Brain microvascular endothelial cell (primary cell): ENCODE measurements around the gene TBC1D12.
"Not testable (repeated sequence)": the region's sequence is repeated elsewhere in the genome, so short reads cannot be mapped to it uniquely, and the experiment has no call there.

Experiments
- DNase-seq: peaks from one replicate; pipeline ENCODE4 v3.0.0-alpha.2; 2020
- H3K27ac ChIP-seq: fragments of 250-450 bp; sonication (Bioruptor Pico); 2 replicates; pipeline ENCODE4 v1.5.1; 2020; ENCODE audit warnings: mild to moderate bottlenecking, moderate library complexity
- H3K27me3 ChIP-seq: fragments of 250-450 bp; sonication (Bioruptor Pico); replicated peaks from 2 replicates; pipeline ENCODE4 v1.5.1; 2020; ENCODE audit warnings: mild to moderate bottlenecking
- H3K36me3 ChIP-seq: fragments of 250-450 bp; sonication (Bioruptor Pico); replicated peaks from 2 replicates; pipeline ENCODE4 v1.5.1; 2020; ENCODE audit warnings: mild to moderate bottlenecking
- H3K4me3 ChIP-seq: 2 replicates; pipeline ENCODE4 v1.5.1; 2011; ENCODE audit warnings: low read depth, mild to moderate bottlenecking, control low read depth, low read length, moderate library complexity
- CTCF ChIP-seq: IDR thresholded peaks from 2 replicates; pipeline ENCODE4 v1.5.1; 2011; ENCODE audit warnings: low read depth, mild to moderate bottlenecking, moderate library complexity, low read length, control low read depth, inconsistent platforms; ENCODE audit errors: missing control alignments
- in situ Hi-C: cut with HindIII; loops from 2 replicates; pipeline ENCODE4 v1.10.0; 2017; ENCODE audit warnings: low sequenced_read_pairs, low pct_ligation_motif_present

The TBC1D12 gene

GRCh38 chr10:94496646-94497045 lies 94.3 kb downstream of the TBC1D12 start:
- Histone ChIP-seq H3K27ac (no peak overlapping the region), H3K36me3 (no peaks in the 10 kb centered on the region), H3K4me3 (no peak overlapping the region), H3K27me3 (no peaks in the 10 kb centered on the region)
- no peak for DNase-seq
- in situ Hi-C loops = no loop called here
- TF ChIP-seq CTCF = no peak

GRCh38 chr10:94500063-94500462 lies 97.7 kb downstream of the TBC1D12 start:
- no peaks in the 10 kb centered on the region for H3K36me3 ChIP-seq
- DNase-seq = peak; percentile 32
- H3K27ac ChIP-seq = no peak overlapping the region
- H3K4me3 ChIP-seq = no peak overlapping the region
- in situ Hi-C loops = no loop called here
- no peaks in the 10 kb centered on the region for H3K27me3 ChIP-seq
- TF ChIP-seq CTCF = peak; percentile 79

GRCh38 chr10:94521276-94522250 lies 119.2 kb downstream of the TBC1D12 start:
- no peak for DNase-seq
- in situ Hi-C loops = no loop called here
- no peaks in the 10 kb centered on the region for H3K36me3 ChIP-seq
- no peak overlapping the region for H3K27ac ChIP-seq
- H3K27me3 ChIP-seq = no peaks in the 10 kb centered on the region
- no peak overlapping the region for H3K4me3 ChIP-seq
- TF ChIP-seq CTCF = no peak

DNA sequence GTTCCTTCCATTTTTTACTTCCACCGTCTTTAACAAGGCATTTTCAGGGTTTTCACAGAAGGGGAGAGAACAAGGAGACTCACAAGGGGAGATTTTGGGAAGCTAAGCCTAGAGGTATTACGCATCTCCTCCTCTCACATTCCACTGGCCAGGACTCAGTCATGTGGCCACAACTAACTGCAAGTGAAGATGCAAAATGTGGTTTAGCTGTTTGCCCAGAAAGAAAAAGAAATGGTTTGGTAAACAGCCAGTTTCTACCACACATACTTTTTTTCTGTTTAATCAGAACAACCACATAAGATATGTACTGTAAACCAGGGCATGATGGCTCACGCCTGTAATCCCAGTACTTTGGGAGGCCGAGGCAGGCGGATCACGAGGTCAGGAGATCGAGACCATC lies 121.8 kb downstream of the TBC1D12 start:
- DNase-seq = no peak
- Histone ChIP-seq H3K4me3 (no peak overlapping the region), H3K27me3 (no peaks in the 10 kb centered on the region), H3K27ac (no peak overlapping the region), H3K36me3 (no peaks in the 10 kb centered on the region)
- no peak for TF ChIP-seq CTCF
- in situ Hi-C loops = no loop called here

DNA sequence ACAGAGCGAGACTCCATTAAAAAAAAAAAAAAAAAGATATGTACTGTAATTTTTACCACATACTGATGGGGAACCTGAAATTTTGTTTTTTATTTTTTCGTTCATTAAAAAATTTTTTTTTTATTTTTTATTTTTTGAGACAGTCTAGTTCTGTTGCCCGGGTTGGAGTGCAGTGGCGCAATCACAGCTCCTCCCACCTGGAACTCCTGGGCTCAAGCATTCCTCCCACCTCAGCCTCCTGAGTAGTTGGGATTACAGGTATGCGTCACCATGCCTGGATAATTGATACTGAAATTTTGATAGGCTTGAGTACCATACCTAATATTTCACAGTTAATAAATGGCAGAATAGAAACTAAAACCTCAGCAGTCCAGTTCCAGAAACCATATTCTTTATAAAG lies 122.4 kb downstream of the TBC1D12 start:
- in situ Hi-C loops = no loop called here
- no peak for TF ChIP-seq CTCF
- Histone ChIP-seq H3K27me3 (no peaks in the 10 kb centered on the region), H3K36me3 (no peaks in the 10 kb centered on the region), H3K27ac (no peak overlapping the region), H3K4me3 (no peak overlapping the region)
- no peak for DNase-seq

DNA sequence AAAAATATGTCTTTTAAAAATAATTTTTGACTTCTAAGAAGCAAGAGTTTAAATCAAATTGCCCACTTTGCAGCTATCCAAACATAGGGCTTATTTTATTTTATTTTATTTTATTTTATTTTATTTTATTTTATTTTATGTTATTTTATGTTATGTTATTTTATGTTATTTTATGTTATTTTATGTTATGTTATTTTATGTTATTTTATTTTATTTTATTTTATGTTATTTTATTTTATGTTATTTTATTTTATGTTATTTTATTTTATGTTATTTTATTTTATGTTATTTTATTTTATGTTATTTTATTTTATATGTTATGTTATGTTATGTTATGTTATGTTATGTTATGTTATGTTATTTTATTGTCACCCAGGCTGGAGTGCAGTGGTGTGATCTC lies 129.2 kb downstream of the TBC1D12 start:
- H3K27me3 ChIP-seq, in situ Hi-C loops, H3K4me3 ChIP-seq, DNase-seq, H3K36me3 ChIP-seq, H3K27ac ChIP-seq: not testable (repeated sequence)
